Caco-2 (cell line): Measurements from ENCODE around the gene PHF21B. TPM values are rescaled to one million over a fixed set of nuclear protein-coding genes. Genes with fewer than 3 reads are reported as not detected.

Experiments used
- BruUV-seq: library from RNA; stranded (reverse); fragments of 400-500 nt; replicated peaks from 2 replicates; lab custom pipeline; 2021; lab: Mats Ljungman, UMichigan
- CTCF ChIA-PET: fragments of 300-600 bp; sonication (Branson Sonifier 250); formaldehyde crosslinking; loops from one replicate; lab custom pipeline; 2022; ENCODE audit warnings: antibody characterized with exemption; lab: Charles Lee
- POLR2A ChIA-PET: fragments of 300-600 bp; sonication (Branson Sonifier 250); formaldehyde crosslinking; loops from one replicate; lab custom pipeline; 2022; ENCODE audit warnings: antibody characterized with exemption; lab: Charles Lee
- DNase-seq, 2 experiments: peaks; one replicate each; pipeline versions ENCODE4 v3.0.0 to v3.0.0-alpha.2; 2020 to 2022
- H3K27me3 ChIP-seq: replicated peaks from 2 replicates; pipeline ENCODE4 v1.6.0; 2011; ENCODE audit warnings: low read length; ENCODE audit not compliant: control insufficient read depth, insufficient read depth
- H3K36me3 ChIP-seq: 2 replicates; pipeline ENCODE4 v1.5.1; 2011; ENCODE audit warnings: low read length; ENCODE audit not compliant: control insufficient read depth, insufficient read depth
- H3K4me1 ChIP-seq: fragments of 250-450 bp; sonication (Bioruptor Pico); 2 replicates; pipeline ENCODE4 v1.5.1; 2020; ENCODE audit warnings: mild to moderate bottlenecking
- H3K4me3 ChIP-seq: 2 replicates; pipeline ENCODE4 v1.5.1; 2011; ENCODE audit warnings: low read depth, mild to moderate bottlenecking, control low read depth, low read length
- H3K9me3 ChIP-seq: fragments of 250-450 bp; sonication (Bioruptor Pico); 2 replicates; pipeline ENCODE4 v1.5.1; 2020; ENCODE audit warnings: mild to moderate bottlenecking, moderate library complexity
- H3K27ac Mint-ChIP-seq: one replicate; pipeline ENCODE4 v1.8.0; 2022; ENCODE audit warnings: mixed read lengths; ENCODE audit not compliant: unreplicated experiment
- H3K27me3 Mint-ChIP-seq: one replicate; pipeline ENCODE4 v1.8.0; 2022; ENCODE audit warnings: mixed read lengths; ENCODE audit not compliant: insufficient read depth, unreplicated experiment
- H3K36me3 Mint-ChIP-seq: one replicate; pipeline ENCODE4 v1.8.0; 2022; ENCODE audit warnings: mild to moderate bottlenecking, mixed read lengths; ENCODE audit not compliant: insufficient read depth, unreplicated experiment
- H3K4me1 Mint-ChIP-seq: one replicate; pipeline ENCODE4 v1.8.0; 2022; ENCODE audit warnings: low read depth, mixed read lengths; ENCODE audit not compliant: unreplicated experiment
- H3K4me3 Mint-ChIP-seq: one replicate; pipeline ENCODE4 v1.8.0; 2022; ENCODE audit warnings: mild to moderate bottlenecking, moderate library complexity, mixed read lengths; ENCODE audit not compliant: unreplicated experiment
- H3K9me3 Mint-ChIP-seq: one replicate; pipeline ENCODE4 v1.8.0; 2022; ENCODE audit warnings: mixed read lengths; ENCODE audit not compliant: unreplicated experiment
- CTCF ChIP-seq, 2 experiments: fragments of 200-600 bp in 1 of 2; IDR thresholded peaks; 1 replicate in 1 of 2; 2 replicates in 1 of 2; pipeline versions ENCODE4 v1.5.1 to v1.8.0; 2011 to 2022; ENCODE audit warnings: antibody characterized with exemption in 1 of 2, control low read depth in 1 of 2, inconsistent platforms in 1 of 2, low read depth in 1 of 2, low read length in 1 of 2, mild to moderate bottlenecking in 1 of 2, moderate library complexity in 1 of 2; ENCODE audit not compliant: insufficient read depth in 1 of 2, severe bottlenecking in 1 of 2, unreplicated experiment in 1 of 2
- intact Hi-C: fragments of 100-400 bp; cut with micrococcal nuclease; formaldehyde crosslinking; loops from one replicate; pipeline ENCODE4 v1.10.0; 2022; ENCODE audit not compliant: unreplicated experiment
- total RNA-seq: library from RNA; stranded (reverse); gene quantifications from 2 replicates; pipeline ENCODE4 v1.2.3, GENCODE V29; 2022

Gene PHF21B
- total RNA-seq, 1 experiment from 2014 or later = 0.98 TPM

- H3K36me3 Mint-ChIP-seq = peaks cover 4% of the 10 kb centered on the region
- DNase-seq = no peak
- intact Hi-C loops = no loop called here
- H3K9me3 Mint-ChIP-seq = no peaks in the 10 kb centered on the region
- no peaks in the 10 kb centered on the region for H3K36me3 ChIP-seq
- H3K27me3 Mint-ChIP-seq = peaks cover 17% of the 10 kb centered on the region
- no peak for TF ChIP-seq CTCF (IDR thresholded peaks at IDR 0.05; ENCODE audit: insufficient read depth in 1 of 2, low read depth in 1 of 2, low read length in 1 of 2, severe bottlenecking in 1 of 2, unreplicated experiment in 1 of 2)
- no peak overlapping the region for H3K4me3 Mint-ChIP-seq
- CTCF ChIA-PET = no interaction called here
- POLR2A ChIA-PET = no interaction called here
- H3K27ac Mint-ChIP-seq = no peak overlapping the region
- peaks cover 1% of the 10 kb centered on the region for H3K27me3 ChIP-seq
- BruUV-seq = no TSS peak
- H3K4me1 ChIP-seq = no peaks in the 10 kb centered on the region
- no peaks in the 10 kb centered on the region for H3K4me1 Mint-ChIP-seq
- no peaks in the 10 kb centered on the region for H3K9me3 ChIP-seq
- H3K4me3 ChIP-seq = no peak overlapping the region
Measured at GRCh38 chr22:45036154-45036553, 26.3 kb upstream of the PHF21B start.

GRCh38 chr22:45034821-45035220 is 25.0 kb upstream of the PHF21B start:
- Mint-ChIP-seq H3K27me3 (peaks cover 13% of the 10 kb centered on the region), H3K4me1 (no peaks in the 10 kb centered on the region), H3K9me3 (no peaks in the 10 kb centered on the region), H3K36me3 (no peaks in the 10 kb centered on the region), H3K27ac (no peak overlapping the region), H3K4me3 (no peak overlapping the region)
- no TSS peak for BruUV-seq
- ChIA-PET CTCF (no interaction called here), POLR2A (no interaction called here)
- H3K9me3 ChIP-seq = no peaks in the 10 kb centered on the region
- no peaks in the 10 kb centered on the region for H3K4me1 ChIP-seq
- no peak for DNase-seq
- H3K4me3 ChIP-seq = no peak overlapping the region
- intact Hi-C loops = no loop called here
- TF ChIP-seq CTCF (IDR thresholded peaks at IDR 0.05; ENCODE audit: insufficient read depth in 1 of 2, low read depth in 1 of 2, low read length in 1 of 2, severe bottlenecking in 1 of 2, unreplicated experiment in 1 of 2) = no peak
- no peaks in the 10 kb centered on the region for H3K36me3 ChIP-seq
- H3K27me3 ChIP-seq = peaks cover 1% of the 10 kb centered on the region

- no peak for TF ChIP-seq CTCF (IDR thresholded peaks at IDR 0.05; ENCODE audit: insufficient read depth in 1 of 2, low read depth in 1 of 2, low read length in 1 of 2, severe bottlenecking in 1 of 2, unreplicated experiment in 1 of 2)
Measured at GRCh38 chr22:45034156-45034555, 24.4 kb upstream of the PHF21B start.

More at GRCh38 chr22:45034156-45034555, 24.4 kb upstream of the PHF21B start:
- Mint-ChIP-seq H3K27ac (no peak overlapping the region), H3K9me3 (no peaks in the 10 kb centered on the region), H3K36me3 (no peaks in the 10 kb centered on the region), H3K4me3 (no peak overlapping the region), H3K27me3 (peaks cover 19% of the 10 kb centered on the region), H3K4me1 (no peaks in the 10 kb centered on the region)
- peaks cover 1% of the 10 kb centered on the region for H3K27me3 ChIP-seq
- H3K9me3 ChIP-seq = no peaks in the 10 kb centered on the region
- no peaks in the 10 kb centered on the region for H3K36me3 ChIP-seq
- intact Hi-C loops = no loop called here
- DNase-seq = no peak
- POLR2A ChIA-PET = no interaction called here
- H3K4me1 ChIP-seq = no peaks in the 10 kb centered on the region
- no TSS peak for BruUV-seq
- CTCF ChIA-PET = no interaction called here
- no peak overlapping the region for H3K4me3 ChIP-seq
